Smooth muscle cell (in vitro differentiated cells): ENCODE data around the gene KCNJ1. TPM values are rescaled to one million over a fixed set of nuclear protein-coding genes. Genes with fewer than 3 reads are reported as not detected.
A peak's percentile ranks its signal among the peaks of the same experiment; 100 is the strongest.

ENCODE experiments used
- DNase-seq: peaks from one replicate; lab custom pipeline; 2025; ENCODE audit not compliant: unreplicated experiment; lab: John Stamatoyannopoulos, UW
- H2AFZ ChIP-seq: fragments of 200-600 bp; sonication (generic); 2 replicates; pipeline ENCODE4 v1.6.0; 2016; ENCODE audit warnings: antibody characterized with exemption, low read depth, mild to moderate bottlenecking
- H3F3A ChIP-seq: fragments of 200-600 bp; sonication (generic); 2 replicates; pipeline ENCODE4 v1.6.0; 2017; ENCODE audit warnings: antibody characterized with exemption, low read depth
- H3K27ac ChIP-seq: fragments of 200-600 bp; sonication (generic); 2 replicates; pipeline ENCODE4 v1.5.1; 2016; ENCODE audit warnings: low read depth, mild to moderate bottlenecking
- H3K27me3 ChIP-seq: fragments of 200-600 bp; sonication (generic); 2 replicates; pipeline ENCODE4 v1.6.1; 2016; ENCODE audit warnings: low read depth, mild to moderate bottlenecking
- H3K36me3 ChIP-seq: fragments of 200-600 bp; sonication (generic); 2 replicates; pipeline ENCODE4 v1.5.1; 2016; ENCODE audit warnings: low read depth
- H3K4me1 ChIP-seq: fragments of 200-600 bp; sonication (generic); 2 replicates; pipeline ENCODE4 v1.5.1; 2016; ENCODE audit warnings: low read depth
- H3K4me2 ChIP-seq: fragments of 200-600 bp; sonication (generic); 2 replicates; pipeline ENCODE4 v1.6.0; 2016; ENCODE audit warnings: mild to moderate bottlenecking
- H3K4me3 ChIP-seq: fragments of 200-600 bp; sonication (generic); 2 replicates; pipeline ENCODE4 v1.5.1; 2016; ENCODE audit warnings: mild to moderate bottlenecking
- H3K79me2 ChIP-seq: fragments of 200-600 bp; sonication (generic); 2 replicates; pipeline ENCODE4 v1.6.0; 2016; ENCODE audit warnings: low read depth, mild to moderate bottlenecking
- H3K9ac ChIP-seq: fragments of 200-600 bp; sonication (generic); 2 replicates; pipeline ENCODE4 v1.6.0; 2016; ENCODE audit warnings: low read depth
- H3K9me3 ChIP-seq: fragments of 200-600 bp; sonication (generic); replicated peaks from 2 replicates; pipeline ENCODE4 v1.5.1; 2016; ENCODE audit warnings: low read depth
- H4K20me1 ChIP-seq: fragments of 200-600 bp; sonication (generic); 2 replicates; pipeline ENCODE4 v1.6.0; 2016; ENCODE audit warnings: low read depth
- WGBS: methylation state at CpG from one replicate; pipeline ENCODE4 v1.1.7; 2016; ENCODE audit warnings: low lambda C conversion rate; 5-methylcytosine and 5-hydroxymethylcytosine counted together
- polyA plus RNA-seq: library from polyadenylated mRNA; unstranded; fragments of >200 nt; fragmentation: Nextera tagmentation; extraction: Ambion mirVana; gene quantifications from 2 replicates; pipeline ENCODE4 v1.2.1, GENCODE V29; 2016
- total RNA-seq: library from RNA; depleted of rRNA; stranded (reverse); fragments of >200 nt; gene quantifications from 2 replicates; pipeline ENCODE4 v1.2.3, GENCODE V29; 2014
- TF ChIP-seq, protein P1 (sequence below): fragments of 200-600 bp; sonication (generic); IDR thresholded peaks from 2 replicates; pipeline ENCODE4 v1.5.1; 2017; ENCODE audit warnings: borderline replicate concordance, mild to moderate bottlenecking, antibody characterized with exemption; ENCODE audit not compliant: insufficient read depth, poor library complexity, severe bottlenecking

The KCNJ1 gene
- total and polyA plus RNA-seq, 2 experiments from 2014 or later: 0.99 TPM; not detected in 1

DNA sequence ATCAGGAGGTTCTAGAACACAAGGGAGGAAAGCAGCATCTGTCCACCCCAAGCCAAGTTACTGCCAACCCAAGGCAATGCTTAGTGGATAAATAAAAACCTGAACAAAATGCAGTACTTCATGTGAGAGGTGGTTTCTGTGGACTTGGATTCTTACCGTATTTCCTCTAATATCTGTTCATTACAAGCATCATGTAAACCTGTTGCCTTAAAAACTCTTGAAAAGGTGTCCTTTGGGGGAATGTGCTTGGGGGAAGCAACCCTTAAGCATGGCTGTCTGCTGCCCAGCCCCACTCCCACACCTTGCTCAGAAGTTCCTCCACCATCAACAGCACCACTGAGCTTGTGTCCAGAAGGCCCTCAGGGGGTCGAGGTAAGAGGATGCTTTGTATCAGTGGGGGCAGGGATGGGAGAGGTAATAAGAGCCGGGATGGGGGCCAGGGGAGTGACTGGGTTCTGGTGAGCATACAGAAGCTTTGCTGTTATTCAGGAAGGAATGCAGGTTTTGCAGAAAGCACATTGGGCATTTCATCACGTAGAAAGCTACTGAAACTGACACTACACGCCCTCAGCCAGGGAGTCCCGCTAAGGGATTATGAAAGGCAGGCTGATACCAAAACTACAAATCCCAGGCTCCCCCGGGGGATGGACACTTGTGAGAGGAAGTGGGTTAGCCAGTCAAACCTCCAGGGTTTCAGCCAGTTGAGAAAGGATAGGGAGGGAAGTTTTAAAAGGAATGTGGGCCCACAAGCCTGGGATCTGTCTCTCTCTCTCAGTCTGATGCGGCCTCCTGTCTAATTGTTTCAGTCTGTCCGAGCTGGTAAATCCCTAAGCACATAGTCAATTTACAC is 52.0 kb downstream of the KCNJ1 start:
- Histone ChIP-seq H3K9me3 (no peaks in the 10 kb centered on the region), H3K79me2 (no peaks in the 10 kb centered on the region), H3K4me2 (peak overlapping the region; percentile 63), H3K27me3 (no peaks in the 10 kb centered on the region), H3K9ac (no peak overlapping the region), H4K20me1 (no peaks in the 10 kb centered on the region), H2AFZ (peak overlapping the region; percentile 41), H3F3A (no peaks in the 10 kb centered on the region), H3K4me3 (no peak overlapping the region), H3K4me1 (peaks cover 11% of the 10 kb centered on the region), H3K36me3 (no peaks in the 10 kb centered on the region), H3K27ac (peak overlapping the region; percentile 47)
- 9% methylated on average over 9 of the region's 9 CpGs for WGBS
- TF ChIP-seq, protein P1, sequence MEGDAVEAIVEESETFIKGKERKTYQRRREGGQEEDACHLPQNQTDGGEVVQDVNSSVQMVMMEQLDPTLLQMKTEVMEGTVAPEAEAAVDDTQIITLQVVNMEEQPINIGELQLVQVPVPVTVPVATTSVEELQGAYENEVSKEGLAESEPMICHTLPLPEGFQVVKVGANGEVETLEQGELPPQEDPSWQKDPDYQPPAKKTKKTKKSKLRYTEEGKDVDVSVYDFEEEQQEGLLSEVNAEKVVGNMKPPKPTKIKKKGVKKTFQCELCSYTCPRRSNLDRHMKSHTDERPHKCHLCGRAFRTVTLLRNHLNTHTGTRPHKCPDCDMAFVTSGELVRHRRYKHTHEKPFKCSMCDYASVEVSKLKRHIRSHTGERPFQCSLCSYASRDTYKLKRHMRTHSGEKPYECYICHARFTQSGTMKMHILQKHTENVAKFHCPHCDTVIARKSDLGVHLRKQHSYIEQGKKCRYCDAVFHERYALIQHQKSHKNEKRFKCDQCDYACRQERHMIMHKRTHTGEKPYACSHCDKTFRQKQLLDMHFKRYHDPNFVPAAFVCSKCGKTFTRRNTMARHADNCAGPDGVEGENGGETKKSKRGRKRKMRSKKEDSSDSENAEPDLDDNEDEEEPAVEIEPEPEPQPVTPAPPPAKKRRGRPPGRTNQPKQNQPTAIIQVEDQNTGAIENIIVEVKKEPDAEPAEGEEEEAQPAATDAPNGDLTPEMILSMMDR: no peak
- DNase-seq: peak; percentile 16

DNA sequence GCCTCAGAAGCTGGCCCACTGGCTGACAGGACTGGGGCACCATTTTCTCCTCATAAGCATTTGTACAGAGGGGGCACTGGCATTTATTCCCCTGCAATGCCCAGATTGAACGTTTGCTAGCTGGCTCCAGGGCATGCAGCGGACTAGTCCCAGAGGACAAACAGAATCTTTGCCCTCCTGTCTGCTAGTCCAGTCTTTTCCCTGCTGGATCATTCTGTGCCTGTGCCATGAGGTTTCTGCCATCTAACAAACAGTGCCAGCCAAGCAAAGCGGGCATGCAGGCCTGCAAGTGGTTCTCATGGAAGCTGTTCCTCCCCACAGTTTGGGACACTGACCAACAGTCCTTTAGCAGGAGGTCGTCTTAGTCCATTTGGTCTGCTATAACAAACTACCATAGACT is 53.4 kb downstream of the KCNJ1 start:
- TF ChIP-seq, protein P1: no peak
- Histone ChIP-seq H3K36me3 (no peaks in the 10 kb centered on the region), H3K4me2 (no peak overlapping the region), H3K4me1 (peaks cover 11% of the 10 kb centered on the region), H3F3A (no peaks in the 10 kb centered on the region), H3K4me3 (no peak overlapping the region), H3K79me2 (no peaks in the 10 kb centered on the region), H3K27me3 (no peaks in the 10 kb centered on the region), H3K9me3 (no peaks in the 10 kb centered on the region), H3K27ac (no peak overlapping the region), H3K9ac (no peak overlapping the region), H2AFZ (no peak overlapping the region), H4K20me1 (no peaks in the 10 kb centered on the region)
- DNase-seq: no peak
- WGBS: 100% methylated on average over 4 of the region's 4 CpGs

DNA sequence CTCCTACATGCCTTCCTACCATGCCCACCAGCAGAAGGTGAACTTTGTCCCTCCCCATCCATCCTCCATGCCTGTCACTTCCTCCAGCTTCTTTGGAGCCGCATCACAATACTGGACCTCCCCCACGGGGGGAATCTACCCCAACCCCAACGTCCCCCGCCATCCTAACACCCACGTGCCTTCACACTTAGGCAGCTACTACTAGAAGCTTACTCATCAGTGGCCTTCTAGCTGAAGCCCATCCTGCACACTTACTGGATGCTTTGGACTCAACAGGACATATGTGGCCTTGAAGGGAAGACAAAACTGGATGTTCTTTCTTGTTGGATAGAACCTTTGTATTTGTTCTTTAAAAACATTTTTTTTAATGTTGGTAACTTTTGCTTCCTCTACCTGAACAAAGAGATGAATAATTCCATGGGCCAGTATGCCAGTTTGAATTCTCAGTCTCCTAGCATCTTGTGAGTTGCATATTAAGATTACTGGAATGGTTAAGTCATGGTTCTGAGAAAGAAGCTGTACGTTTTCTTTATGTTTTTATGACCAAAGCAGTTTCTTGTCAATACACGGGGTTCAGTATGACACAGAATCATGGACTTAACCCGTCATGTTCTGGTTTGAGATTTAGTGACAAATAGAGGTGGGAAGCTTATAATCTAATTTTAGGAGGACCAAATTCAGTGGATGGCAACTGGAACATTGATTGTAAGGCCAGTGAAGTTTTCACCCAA is 56.1 kb downstream of the KCNJ1 start:
- H3K36me3 ChIP-seq: no peaks in the 10 kb centered on the region
- no peaks in the 10 kb centered on the region for H3K9me3 ChIP-seq
- 84% methylated on average over 8 of the region's 8 CpGs for WGBS
- no peaks in the 10 kb centered on the region for H4K20me1 ChIP-seq
- DNase-seq: no peak
- no peaks in the 10 kb centered on the region for H3K27me3 ChIP-seq
- H3K4me2 ChIP-seq: no peak overlapping the region
- H3F3A ChIP-seq: no peaks in the 10 kb centered on the region
- H3K27ac ChIP-seq: no peak overlapping the region
- H2AFZ ChIP-seq: no peak overlapping the region
- TF ChIP-seq, protein P1: no peak
- no peaks in the 10 kb centered on the region for H3K79me2 ChIP-seq
- no peak overlapping the region for H3K4me3 ChIP-seq
- H3K9ac ChIP-seq: no peak overlapping the region
- H3K4me1 ChIP-seq: peaks cover 11% of the 10 kb centered on the region
